ENCODE measurements around the gene ABHD16B. TPM values are rescaled to one million over a fixed set of nuclear protein-coding genes. Genes with fewer than 3 reads are reported as not detected.

The ABHD16B gene
- total and polyA plus RNA-seq, 2 experiments from 2014 or later = not detected

DNA sequence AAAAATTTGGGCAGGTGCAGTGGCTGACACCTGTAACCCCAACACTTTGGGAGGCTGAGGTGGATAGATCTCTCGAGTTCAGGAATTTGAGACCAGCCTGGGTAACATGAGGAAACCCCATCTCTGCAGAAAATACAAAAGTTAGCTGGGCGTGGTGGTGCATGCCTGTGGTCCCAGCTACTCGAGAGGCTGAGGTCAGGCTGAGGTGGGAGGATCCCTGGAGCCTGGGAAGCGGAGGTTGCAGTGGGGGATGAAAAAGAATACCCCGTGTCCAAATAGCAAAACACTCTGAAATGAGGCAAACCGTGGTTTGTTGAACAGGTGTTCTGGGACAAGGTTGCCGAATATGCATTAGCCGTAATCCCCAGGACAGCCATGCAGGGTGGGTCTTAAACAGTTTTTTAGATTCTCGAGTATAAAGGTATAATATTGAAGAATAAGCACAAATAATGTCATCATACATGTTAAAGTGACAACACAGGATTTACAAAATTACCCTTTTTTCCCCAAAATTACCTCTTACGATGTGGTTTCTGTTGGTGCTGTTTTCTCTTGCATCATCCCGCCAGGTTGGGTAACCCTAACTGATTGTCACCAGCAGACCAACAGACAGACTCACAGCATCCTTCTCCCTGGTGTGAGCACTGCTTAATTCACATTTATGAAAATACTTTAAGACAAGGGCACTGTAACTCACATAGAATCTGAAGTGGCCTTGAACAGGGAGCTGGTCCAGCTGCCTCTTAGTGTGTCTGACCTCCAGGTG is 42.7 kb downstream of the ABHD16B start (continued):
- no peak for TF ChIP-seq ETS1 (IDR thresholded peaks at IDR 0.05)
- TF ChIP-seq CTCF (conservative IDR thresholded peaks at IDR 0.05; ENCODE audit: low read depth in 2 of 2) = no peak
- TF ChIP-seq EZH2phosphoT487 (IDR thresholded peaks at IDR 0.05; ENCODE audit: unreplicated experiment) = no peak
- no peak for TF ChIP-seq STAT1 (IDR thresholded peaks at IDR 0.05; ENCODE audit: unreplicated experiment)
- no peak for TF ChIP-seq ZNF331 (CRISPR knock-in tag; IDR thresholded peaks at IDR 0.05; ENCODE audit: low read depth)
- TF ChIP-seq CREB1 (CRISPR knock-in tag; IDR thresholded peaks at IDR 0.05; ENCODE audit: low read depth) = no peak

- no peak for DNase-seq (ENCODE audit: low spot score)
- H3K36me3 Mint-ChIP-seq (ENCODE audit: low read depth) = no peaks in the 10 kb centered on the region
- H3K4me3 ChIP-seq = no peak overlapping the region
- H3K27ac ChIP-seq (ENCODE audit: low read depth) = no peak overlapping the region
- H3K9me3 Mint-ChIP-seq = no peaks in the 10 kb centered on the region
- H3K4me3 Mint-ChIP-seq = no peak overlapping the region
- H2AFZ ChIP-seq = no peak overlapping the region
- no peaks in the 10 kb centered on the region for H3K36me3 ChIP-seq (ENCODE audit: insufficient read depth)
- H3K4me2 ChIP-seq = no peak overlapping the region
- TF ChIP-seq STAT1 (IDR thresholded peaks at IDR 0.05; ENCODE audit: unreplicated experiment) (no peak), EZH2phosphoT487 (IDR thresholded peaks at IDR 0.05; ENCODE audit: unreplicated experiment) (no peak), ZNF114 (CRISPR knock-in tag; IDR thresholded peaks at IDR 0.05) (no peak), JUNB (IDR thresholded peaks at IDR 0.05; ENCODE audit: unreplicated experiment) (no peak), CREB1 (CRISPR knock-in tag; IDR thresholded peaks at IDR 0.05; ENCODE audit: low read depth) (no peak), NANOG (IDR thresholded peaks at IDR 0.05; ENCODE audit: borderline replicate concordance) (no peak)
- TF ChIP-seq, protein P1, sequence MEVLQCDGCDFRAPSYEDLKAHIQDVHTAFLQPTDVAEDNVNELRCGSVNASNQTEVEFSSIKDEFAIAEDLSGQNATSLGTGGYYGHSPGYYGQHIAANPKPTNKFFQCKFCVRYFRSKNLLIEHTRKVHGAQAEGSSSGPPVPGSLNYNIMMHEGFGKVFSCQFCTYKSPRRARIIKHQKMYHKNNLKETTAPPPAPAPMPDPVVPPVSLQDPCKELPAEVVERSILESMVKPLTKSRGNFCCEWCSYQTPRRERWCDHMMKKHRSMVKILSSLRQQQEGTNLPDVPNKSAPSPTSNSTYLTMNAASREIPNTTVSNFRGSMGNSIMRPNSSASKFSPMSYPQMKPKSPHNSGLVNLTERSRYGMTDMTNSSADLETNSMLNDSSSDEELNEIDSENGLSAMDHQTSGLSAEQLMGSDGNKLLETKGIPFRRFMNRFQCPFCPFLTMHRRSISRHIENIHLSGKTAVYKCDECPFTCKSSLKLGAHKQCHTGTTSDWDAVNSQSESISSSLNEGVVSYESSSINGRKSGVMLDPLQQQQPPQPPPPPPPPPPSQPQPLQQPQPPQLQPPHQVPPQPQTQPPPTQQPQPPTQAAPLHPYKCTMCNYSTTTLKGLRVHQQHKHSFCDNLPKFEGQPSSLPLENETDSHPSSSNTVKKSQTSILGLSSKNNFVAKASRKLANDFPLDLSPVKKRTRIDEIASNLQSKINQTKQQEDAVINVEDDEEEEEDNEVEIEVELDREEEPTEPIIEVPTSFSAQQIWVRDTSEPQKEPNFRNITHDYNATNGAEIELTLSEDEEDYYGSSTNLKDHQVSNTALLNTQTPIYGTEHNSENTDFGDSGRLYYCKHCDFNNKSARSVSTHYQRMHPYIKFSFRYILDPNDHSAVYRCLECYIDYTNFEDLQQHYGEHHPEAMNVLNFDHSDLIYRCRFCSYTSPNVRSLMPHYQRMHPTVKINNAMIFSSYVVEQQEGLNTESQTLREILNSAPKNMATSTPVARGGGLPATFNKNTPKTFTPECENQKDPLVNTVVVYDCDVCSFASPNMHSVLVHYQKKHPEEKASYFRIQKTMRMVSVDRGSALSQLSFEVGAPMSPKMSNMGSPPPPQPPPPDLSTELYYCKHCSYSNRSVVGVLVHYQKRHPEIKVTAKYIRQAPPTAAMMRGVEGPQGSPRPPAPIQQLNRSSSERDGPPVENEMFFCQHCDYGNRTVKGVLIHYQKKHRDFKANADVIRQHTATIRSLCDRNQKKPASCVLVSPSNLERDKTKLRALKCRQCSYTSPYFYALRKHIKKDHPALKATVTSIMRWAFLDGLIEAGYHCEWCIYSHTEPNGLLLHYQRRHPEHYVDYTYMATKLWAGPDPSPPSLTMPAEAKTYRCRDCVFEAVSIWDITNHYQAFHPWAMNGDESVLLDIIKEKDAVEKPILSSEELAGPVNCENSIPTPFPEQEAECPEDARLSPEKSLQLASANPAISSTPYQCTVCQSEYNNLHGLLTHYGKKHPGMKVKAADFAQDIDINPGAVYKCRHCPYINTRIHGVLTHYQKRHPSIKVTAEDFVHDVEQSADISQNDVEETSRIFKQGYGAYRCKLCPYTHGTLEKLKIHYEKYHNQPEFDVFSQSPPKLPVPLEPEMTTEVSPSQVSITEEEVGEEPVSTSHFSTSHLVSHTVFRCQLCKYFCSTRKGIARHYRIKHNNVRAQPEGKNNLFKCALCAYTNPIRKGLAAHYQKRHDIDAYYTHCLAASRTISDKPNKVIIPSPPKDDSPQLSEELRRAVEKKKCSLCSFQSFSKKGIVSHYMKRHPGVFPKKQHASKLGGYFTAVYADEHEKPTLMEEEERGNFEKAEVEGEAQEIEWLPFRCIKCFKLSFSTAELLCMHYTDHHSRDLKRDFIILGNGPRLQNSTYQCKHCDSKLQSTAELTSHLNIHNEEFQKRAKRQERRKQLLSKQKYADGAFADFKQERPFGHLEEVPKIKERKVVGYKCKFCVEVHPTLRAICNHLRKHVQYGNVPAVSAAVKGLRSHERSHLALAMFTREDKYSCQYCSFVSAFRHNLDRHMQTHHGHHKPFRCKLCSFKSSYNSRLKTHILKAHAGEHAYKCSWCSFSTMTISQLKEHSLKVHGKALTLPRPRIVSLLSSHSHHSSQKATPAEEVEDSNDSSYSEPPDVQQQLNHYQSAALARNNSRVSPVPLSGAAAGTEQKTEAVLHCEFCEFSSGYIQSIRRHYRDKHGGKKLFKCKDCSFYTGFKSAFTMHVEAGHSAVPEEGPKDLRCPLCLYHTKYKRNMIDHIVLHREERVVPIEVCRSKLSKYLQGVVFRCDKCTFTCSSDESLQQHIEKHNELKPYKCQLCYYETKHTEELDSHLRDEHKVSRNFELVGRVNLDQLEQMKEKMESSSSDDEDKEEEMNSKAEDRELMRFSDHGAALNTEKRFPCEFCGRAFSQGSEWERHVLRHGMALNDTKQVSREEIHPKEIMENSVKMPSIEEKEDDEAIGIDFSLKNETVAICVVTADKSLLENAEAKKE (CRISPR knock-in tag; IDR thresholded peaks at IDR 0.05) = no peak
- no peaks in the 10 kb centered on the region for H3K27me3 ChIP-seq (ENCODE audit: insufficient read depth)
- H3K9me2 ChIP-seq (ENCODE audit: insufficient read depth) = no peaks in the 10 kb centered on the region
- no peak overlapping the region; the same call in 1 of the 2 replicates for H3K27ac Mint-ChIP-seq
- H3K4me1 Mint-ChIP-seq = peaks cover 15% of the 10 kb centered on the region
- H3K27me3 Mint-ChIP-seq (ENCODE audit: insufficient read depth, low read depth, poor library complexity) = peaks cover 5% of the 10 kb centered on the region
- peaks cover 10% of the 10 kb centered on the region; the same call in 1 of the 2 replicates for H3F3A ChIP-seq (replicated peaks; ENCODE audit: low read depth)
- no peaks in the 10 kb centered on the region; the same call in 1 of the 2 replicates for H3K4me1 ChIP-seq (ENCODE audit: insufficient read depth)
- ATAC-seq = no peak
- H4K20me1 ChIP-seq (replicated peaks; ENCODE audit: insufficient read depth) = peaks cover 6% of the 10 kb centered on the region
- peaks cover 69% of the 10 kb centered on the region for H3K79me2 ChIP-seq (replicated peaks; ENCODE audit: insufficient read depth)
These were observed 46.8 kb downstream of the ABHD16B start for GRCh38 chr20:63908008-63908682.
